SK-N-SH (cell line): ENCODE results near the gene BTG1. TPM values are rescaled to one million over a fixed set of nuclear protein-coding genes. Genes with fewer than 3 reads are reported as not detected.

Experiments
- CTCF ChIA-PET: fragments of 300-600, 350-600 bp; formaldehyde crosslinking; extraction: SDS; loops from one replicate; lab custom pipeline; 2021; lab: Yijun Ruan, JAX
- POLR2A ChIA-PET: fragments of 350-600 bp; sonication (Branson Sonifier 250); formaldehyde crosslinking; extraction: SDS; loops from one replicate; lab custom pipeline; 2020; ENCODE audit warnings: antibody characterized with exemption, inconsistent platforms; lab: Yijun Ruan, JAX
- DNase-seq: peaks from one replicate; pipeline ENCODE4 v3.0.0; 2012
- H2AFZ ChIP-seq: fragments of 200-600 bp; sonication (generic); 2 replicates; pipeline ENCODE4 v1.8.1; 2016; ENCODE audit warnings: antibody characterized with exemption, mild to moderate bottlenecking, low read depth
- H3F3A ChIP-seq: fragments of 200-600 bp; sonication (generic); replicated peaks from 2 replicates; pipeline ENCODE3; 2016; ENCODE audit warnings: antibody characterized with exemption, mild to moderate bottlenecking; ENCODE audit not compliant: insufficient read depth
- H3K27ac ChIP-seq, 2 experiments: fragments of 200-500 bp in 1 of 2; fragments of 200-600 bp in 1 of 2; sonication (Bioruptor generic) in 1 of 2; sonication (generic), shearing (Covaris generic) in 1 of 2; 2 replicates each; pipeline versions ENCODE4 v1.5.1 to v1.6.1; 2014 to 2016; ENCODE audit warnings: low read depth in 2 of 2, inconsistent platforms in 1 of 2, low read length in 1 of 2, mild to moderate bottlenecking in 1 of 2, mixed read lengths in 1 of 2
- H3K27me3 ChIP-seq: fragments of 200-600 bp; sonication (generic), shearing (Covaris generic); 2 replicates; pipeline ENCODE4 v1.6.1; 2016; ENCODE audit warnings: mixed run types; ENCODE audit not compliant: insufficient read depth
- H3K36me3 ChIP-seq, 2 experiments: fragments of 200-500 bp in 1 of 2; fragments of 200-600 bp in 1 of 2; sonication (Bioruptor generic) in 1 of 2; sonication (generic) in 1 of 2; replicated peaks in 1 of 2; 2 replicates each; pipeline versions ENCODE3 to v1.5.1; 2014 to 2016; ENCODE audit warnings: low read length in 1 of 2, mild to moderate bottlenecking in 1 of 2; ENCODE audit not compliant: insufficient read depth in 2 of 2, control insufficient read depth in 1 of 2
- H3K4me1 ChIP-seq, 2 experiments: fragments of 200-500 bp in 1 of 2; fragments of 200-600 bp in 1 of 2; sonication (Bioruptor generic) in 1 of 2; sonication (generic), shearing (Covaris generic) in 1 of 2; 2 replicates each; pipeline versions ENCODE4 v1.5.1 to v1.6.1; 2014 to 2016; ENCODE audit warnings: low read depth in 1 of 2, low read length in 1 of 2, mixed run types in 1 of 2; ENCODE audit not compliant: insufficient read depth in 2 of 2, control insufficient read depth in 1 of 2
- H3K4me2 ChIP-seq: fragments of 200-600 bp; sonication (generic), shearing (Covaris generic); 2 replicates; pipeline ENCODE4 v1.6.1; 2017; ENCODE audit warnings: mixed run types
- H3K4me3 ChIP-seq, 2 experiments: fragments of 200-500 bp in 1 of 2; fragments of 200-600 bp in 1 of 2; sonication (Bioruptor generic) in 1 of 2; sonication (generic), shearing (Covaris generic) in 1 of 2; 2 replicates each; pipeline versions ENCODE4 v1.5.1 to v1.8.1; 2014 to 2016; ENCODE audit warnings: low read depth in 2 of 2, inconsistent platforms in 1 of 2, low read length in 1 of 2, mild to moderate bottlenecking in 1 of 2, mixed read lengths in 1 of 2, moderate library complexity in 1 of 2
- H3K79me2 ChIP-seq: fragments of 200-600 bp; sonication (generic); 2 replicates; pipeline ENCODE4 v1.8.1; 2017; ENCODE audit warnings: mild to moderate bottlenecking; ENCODE audit not compliant: insufficient read depth
- H3K9ac ChIP-seq: fragments of 200-600 bp; sonication (generic); 2 replicates; pipeline ENCODE4 v1.6.1; 2017; ENCODE audit warnings: mixed run types
- H3K9me2 ChIP-seq: fragments of 200-600 bp; sonication (generic); 2 replicates; pipeline ENCODE4 v1.6.1; 2017; ENCODE audit warnings: mixed run types
- H3K9me3 ChIP-seq: fragments of 200-600 bp; sonication (generic); 2 replicates; pipeline ENCODE4 v1.6.1; 2017; ENCODE audit warnings: mixed run types, mild to moderate bottlenecking, moderate library complexity
- H4K20me1 ChIP-seq: fragments of 200-600 bp; sonication (generic); 2 replicates; pipeline ENCODE4 v1.6.1; 2017; ENCODE audit warnings: mild to moderate bottlenecking, mixed run types; ENCODE audit not compliant: insufficient read depth
- ELF1 ChIP-seq: IDR thresholded peaks from 2 replicates; pipeline ENCODE4 v1.4.0; 2012
- EP300 ChIP-seq, 2 experiments: IDR thresholded peaks; 2 replicates each; pipeline versions ENCODE4 v1.4.0 to v1.6.1; 2012; ENCODE audit warnings: borderline replicate concordance in 1 of 2, low read depth in 1 of 2, low read length in 1 of 2
- FOSL2 ChIP-seq: IDR thresholded peaks from 2 replicates; pipeline ENCODE4 v1.4.0; 2012; ENCODE audit warnings: low read depth, mild to moderate bottlenecking, moderate library complexity, borderline replicate concordance
- FOXJ3 ChIP-seq: sonication (generic); formaldehyde crosslinking; IDR thresholded peaks from 2 replicates; pipeline ENCODE4 v1.5.1; 2020; ENCODE audit warnings: mild to moderate bottlenecking, missing genetic modification reagents
- FOXM1 ChIP-seq: IDR thresholded peaks from 2 replicates; pipeline ENCODE4 v1.4.0; 2012; ENCODE audit warnings: low read depth, mild to moderate bottlenecking
- GABPA ChIP-seq: IDR thresholded peaks from 2 replicates; pipeline ENCODE4 v1.4.0; 2012; ENCODE audit warnings: low read depth, mild to moderate bottlenecking
- GATA2 ChIP-seq: sonication (generic); formaldehyde crosslinking; IDR thresholded peaks from 2 replicates; pipeline ENCODE4 v1.5.0; 2020; ENCODE audit warnings: mild to moderate bottlenecking, missing genetic modification reagents
- JUND ChIP-seq: IDR thresholded peaks from 2 replicates; pipeline ENCODE4 v1.4.0; 2012
- MEF2A ChIP-seq: IDR thresholded peaks from 2 replicates; pipeline ENCODE4 v1.4.0; 2012; ENCODE audit warnings: low read depth, borderline replicate concordance
- MXI1 ChIP-seq: IDR thresholded peaks from 2 replicates; pipeline ENCODE4 v1.6.1; 2012; ENCODE audit warnings: mild to moderate bottlenecking, low read depth, low read length, improper control_type of control experiment
- NFIC ChIP-seq: IDR thresholded peaks from 2 replicates; pipeline ENCODE4 v1.4.0; 2012; ENCODE audit warnings: borderline replicate concordance
- NRF1 ChIP-seq: IDR thresholded peaks from 2 replicates; pipeline ENCODE4 v1.6.1; 2012; ENCODE audit warnings: low read depth, mild to moderate bottlenecking, low read length
- POLR2AphosphoS5 ChIP-seq: IDR thresholded peaks from 2 replicates; pipeline ENCODE4 v1.6.1; 2012; ENCODE audit warnings: low read depth, low read length
- RCOR1 ChIP-seq: fragments of 150-350 bp; IDR thresholded peaks from 2 replicates; pipeline ENCODE4 v1.6.1; 2017; ENCODE audit warnings: antibody characterized with exemption, low read length
- RXRA ChIP-seq: IDR thresholded peaks from 2 replicates; pipeline ENCODE4 v1.4.0; 2012; ENCODE audit warnings: low read depth, mild to moderate bottlenecking, borderline replicate concordance
- SIN3A ChIP-seq: IDR thresholded peaks from 2 replicates; pipeline ENCODE4 v1.6.1; 2012; ENCODE audit warnings: low read depth, mild to moderate bottlenecking, low read length, moderate library complexity, borderline replicate concordance
- SMC3 ChIP-seq: IDR thresholded peaks from 2 replicates; pipeline ENCODE4 v1.6.1; 2012; ENCODE audit warnings: low read depth, low read length, improper control_type of control experiment
- TAF1 ChIP-seq: IDR thresholded peaks from 2 replicates; pipeline ENCODE4 v1.6.1; 2012; ENCODE audit warnings: low read depth, mild to moderate bottlenecking, low read length, moderate library complexity, borderline replicate concordance
- TCF12 ChIP-seq: IDR thresholded peaks from 2 replicates; pipeline ENCODE4 v1.4.0; 2012
- YY1 ChIP-seq: IDR thresholded peaks from 2 replicates; pipeline ENCODE4 v1.4.0; 2012; ENCODE audit warnings: low read depth, mild to moderate bottlenecking
- WGBS: methylation state at CpG from one replicate; pipeline ENCODE4 v1.1.6; 2017; ENCODE audit warnings: low lambda C conversion rate; 5-methylcytosine and 5-hydroxymethylcytosine counted together
- polyA plus RNA-seq, 3 experiments: library from polyadenylated mRNA; depleted of rRNA; stranded (reverse); fragments of >200 nt; gene quantifications; 2 replicates each; pipeline ENCODE4 v1.2.3, GENCODE V29; 2012
- TF ChIP-seq, protein P1 (sequence below): IDR thresholded peaks from 2 replicates; pipeline ENCODE4 v1.4.0; 2012; ENCODE audit warnings: low read depth, borderline replicate concordance
- TF ChIP-seq, protein P2 (sequence below): IDR thresholded peaks from 2 replicates; pipeline ENCODE4 v1.4.0; 2012; ENCODE audit warnings: low read depth, borderline replicate concordance
- TF ChIP-seq, protein P3 (sequence below): IDR thresholded peaks from 2 replicates; pipeline ENCODE4; 2012

The BTG1 gene
- polyA plus RNA-seq, 1 of the 3 experiments (the other 2 are of a cell fraction), result 28.3 TPM

DNA sequence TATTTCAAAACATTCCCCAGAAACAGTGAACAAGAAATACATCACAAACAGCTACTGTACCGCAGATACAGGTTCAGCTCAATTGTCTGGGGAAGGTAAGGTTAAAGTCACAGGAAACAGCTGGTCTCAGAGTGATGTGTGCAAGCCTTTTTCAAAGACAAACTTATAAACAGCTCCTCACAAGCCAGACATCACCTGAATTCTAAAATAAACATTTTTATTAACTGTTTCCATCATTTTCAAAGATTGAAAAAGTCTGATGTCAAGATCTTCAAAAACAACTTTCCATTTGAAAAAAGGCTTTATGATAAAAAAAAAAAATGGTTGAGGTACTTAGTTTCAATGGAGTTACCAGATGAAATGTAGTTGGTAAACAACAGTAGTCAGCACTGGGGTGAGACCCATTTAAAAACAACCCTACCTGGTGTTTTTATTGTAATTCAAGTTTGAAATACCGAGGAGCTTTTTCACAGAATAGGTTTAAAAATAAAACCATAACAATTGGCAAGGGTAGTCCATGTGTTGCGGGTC, 4.0 kb downstream of the BTG1 start:
- Histone ChIP-seq H3K9me2 (no peaks in the 10 kb centered on the region), H4K20me1 (peaks cover 30% of the 10 kb centered on the region), H3K4me1 (peaks cover 0 to 25% of the 10 kb centered on the region in 2 experiments; a peak in 2 of 4 replicates), H3K9ac (peak overlapping the region; percentile 96; the same call in 1 of the 2 replicates), H3K4me3 (peak overlapping the region; percentile 89 to 98), H3K79me2 (peaks cover 85% of the 10 kb centered on the region), H2AFZ (no peak overlapping the region), H3K9me3 (no peaks in the 10 kb centered on the region), H3K36me3 (peaks cover 23 to 41% of the 10 kb centered on the region in 2 experiments), H3K27me3 (no peaks in the 10 kb centered on the region), H3K27ac (peak overlapping the region; percentile 90 to 91; a peak in 3 of 4 replicates), H3F3A (peaks cover 44% of the 10 kb centered on the region), H3K4me2 (peak overlapping the region; percentile 81)
- 3% methylated on average over 3 of the region's 3 CpGs for WGBS
- CTCF ChIA-PET, result interaction anchor here (1.1 to 6.1 kb wide), 3 partner anchors 330 to 760 kb away, joined by 4 to 50 read pairs (median 28); no protein-coding TSS in a partner anchor
- no peak for DNase-seq
- POLR2A ChIA-PET, result interaction anchor here (0.7 kb wide), 1 partner anchor 754 kb away, joined by 4 read pairs; no protein-coding TSS in a partner anchor
- no peak for TF ChIP-seq JUND
- no peak for TF ChIP-seq SMC3
- TF ChIP-seq, protein P1, sequence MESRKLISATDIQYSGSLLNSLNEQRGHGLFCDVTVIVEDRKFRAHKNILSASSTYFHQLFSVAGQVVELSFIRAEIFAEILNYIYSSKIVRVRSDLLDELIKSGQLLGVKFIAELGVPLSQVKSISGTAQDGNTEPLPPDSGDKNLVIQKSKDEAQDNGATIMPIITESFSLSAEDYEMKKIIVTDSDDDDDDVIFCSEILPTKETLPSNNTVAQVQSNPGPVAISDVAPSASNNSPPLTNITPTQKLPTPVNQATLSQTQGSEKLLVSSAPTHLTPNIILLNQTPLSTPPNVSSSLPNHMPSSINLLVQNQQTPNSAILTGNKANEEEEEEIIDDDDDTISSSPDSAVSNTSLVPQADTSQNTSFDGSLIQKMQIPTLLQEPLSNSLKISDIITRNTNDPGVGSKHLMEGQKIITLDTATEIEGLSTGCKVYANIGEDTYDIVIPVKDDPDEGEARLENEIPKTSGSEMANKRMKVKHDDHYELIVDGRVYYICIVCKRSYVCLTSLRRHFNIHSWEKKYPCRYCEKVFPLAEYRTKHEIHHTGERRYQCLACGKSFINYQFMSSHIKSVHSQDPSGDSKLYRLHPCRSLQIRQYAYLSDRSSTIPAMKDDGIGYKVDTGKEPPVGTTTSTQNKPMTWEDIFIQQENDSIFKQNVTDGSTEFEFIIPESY, result no peak
- no peak for TF ChIP-seq SIN3A
- no peak for TF ChIP-seq GATA2 (CRISPR knock-in tag)
- no peak for TF ChIP-seq RXRA
- TF ChIP-seq ELF1, result no peak
- TF ChIP-seq NFIC, result no peak
- TF ChIP-seq GABPA, result no peak
- TF ChIP-seq, protein P2, sequence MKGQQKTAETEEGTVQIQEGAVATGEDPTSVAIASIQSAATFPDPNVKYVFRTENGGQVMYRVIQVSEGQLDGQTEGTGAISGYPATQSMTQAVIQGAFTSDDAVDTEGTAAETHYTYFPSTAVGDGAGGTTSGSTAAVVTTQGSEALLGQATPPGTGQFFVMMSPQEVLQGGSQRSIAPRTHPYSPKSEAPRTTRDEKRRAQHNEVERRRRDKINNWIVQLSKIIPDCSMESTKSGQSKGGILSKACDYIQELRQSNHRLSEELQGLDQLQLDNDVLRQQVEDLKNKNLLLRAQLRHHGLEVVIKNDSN, result no peak
- TF ChIP-seq FOXM1, result no peak
- TF ChIP-seq MEF2A, result no peak

DNA sequence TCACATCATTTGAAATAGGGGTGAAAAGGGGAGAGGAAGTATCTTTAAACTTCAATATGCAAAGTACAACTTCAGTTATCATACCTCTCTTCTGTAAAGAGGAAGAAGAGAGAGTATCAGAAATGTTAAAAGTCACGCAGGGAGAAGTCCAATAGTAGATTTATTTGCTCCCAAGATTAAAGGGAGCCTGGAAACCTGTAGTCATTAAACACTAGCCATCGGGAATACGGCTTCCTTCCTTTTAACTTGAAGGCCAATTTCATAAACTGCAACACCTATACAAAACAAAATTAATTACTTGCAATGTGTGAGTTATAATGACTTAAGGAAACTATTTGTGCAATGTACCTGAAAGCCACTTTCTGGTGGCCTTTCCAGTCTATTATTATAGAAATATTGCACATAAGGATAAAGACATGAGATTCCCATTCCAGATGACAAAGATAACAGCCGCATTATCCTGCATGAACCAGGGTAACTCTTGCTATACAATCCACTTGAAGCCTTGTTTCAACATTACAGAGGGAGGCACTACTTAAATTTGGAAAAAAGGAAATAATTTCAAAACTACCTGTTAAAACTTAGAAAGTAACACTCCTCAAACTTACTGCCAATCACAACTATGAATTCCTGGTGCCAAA, 4.6 kb downstream of the BTG1 start:
- no peaks in the 10 kb centered on the region for H3K27me3 ChIP-seq
- POLR2A ChIA-PET, result interaction anchor here (1.1 kb wide), 1 partner anchor 759 kb away, joined by 3 read pairs; no protein-coding TSS in a partner anchor
- peaks cover 23 to 41% of the 10 kb centered on the region in 2 experiments for H3K36me3 ChIP-seq
- H3K4me3 ChIP-seq, result peak overlapping the region; percentile 89 to 98
- peaks cover 91% of the 10 kb centered on the region for H3K79me2 ChIP-seq
- no peaks in the 10 kb centered on the region for H3K9me2 ChIP-seq
- no peak for DNase-seq
- H3F3A ChIP-seq, result peaks cover 44% of the 10 kb centered on the region
- H4K20me1 ChIP-seq, result peaks cover 30% of the 10 kb centered on the region
- CTCF ChIA-PET, result interaction anchor here (1.1 to 6.1 kb wide), 2 partner anchors 429 to 760 kb away, joined by 4 to 50 read pairs; no protein-coding TSS in a partner anchor
- no peak overlapping the region for H2AFZ ChIP-seq
- H3K27ac ChIP-seq, result peak overlapping the region; percentile 90 to 91
- H3K4me1 ChIP-seq, result peaks cover 5 to 30% of the 10 kb centered on the region in 2 experiments; a peak in 3 of 4 replicates
- WGBS, result 6% methylated on average over 4 of the region's 4 CpGs
- peak overlapping the region; percentile 81 for H3K4me2 ChIP-seq
- H3K9ac ChIP-seq, result peak overlapping the region; percentile 96; the same call in 1 of the 2 replicates
- H3K9me3 ChIP-seq, result no peaks in the 10 kb centered on the region
- no peak for TF ChIP-seq FOXJ3
- TF ChIP-seq YY1, result no peak
- no peak for TF ChIP-seq MEF2A
- TF ChIP-seq NFIC, result no peak
- TF ChIP-seq, protein P3, sequence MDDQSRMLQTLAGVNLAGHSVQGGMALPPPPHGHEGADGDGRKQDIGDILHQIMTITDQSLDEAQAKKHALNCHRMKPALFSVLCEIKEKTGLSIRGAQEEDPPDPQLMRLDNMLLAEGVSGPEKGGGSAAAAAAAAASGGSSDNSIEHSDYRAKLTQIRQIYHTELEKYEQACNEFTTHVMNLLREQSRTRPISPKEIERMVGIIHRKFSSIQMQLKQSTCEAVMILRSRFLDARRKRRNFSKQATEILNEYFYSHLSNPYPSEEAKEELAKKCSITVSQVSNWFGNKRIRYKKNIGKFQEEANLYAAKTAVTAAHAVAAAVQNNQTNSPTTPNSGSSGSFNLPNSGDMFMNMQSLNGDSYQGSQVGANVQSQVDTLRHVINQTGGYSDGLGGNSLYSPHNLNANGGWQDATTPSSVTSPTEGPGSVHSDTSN, result no peak
- no peak for TF ChIP-seq TCF12
- no peak for TF ChIP-seq RCOR1
- no peak for TF ChIP-seq FOXM1
- TF ChIP-seq RXRA, result 0 out of 2 replicates have a peak, but pooled peaks have one; percentile 13
- TF ChIP-seq FOSL2, result no peak
- peak; percentile 40; the same call in 1 of the 2 replicates for TF ChIP-seq MXI1
- TF ChIP-seq POLR2AphosphoS5, result no peak
- TF ChIP-seq GATA2 (CRISPR knock-in tag), result peak; percentile 46
- no peak for TF ChIP-seq SMC3
- TF ChIP-seq SIN3A, result no peak
- TF ChIP-seq TAF1, result no peak
- no peak for TF ChIP-seq EP300 (IDR thresholded peaks at IDR 0.05; ENCODE audit: borderline replicate concordance in 1 of 2, low read depth in 1 of 2, low read length in 1 of 2)
- no peak for TF ChIP-seq NRF1
- no peak for TF ChIP-seq ELF1
